GM11168 (cell line): ENCODE data around the gene AMFR.

Source experiments
- in situ Hi-C: fragments of 300-500 bp; cut with MboI; formaldehyde crosslinking; loops from one replicate; pipeline ENCODE4 v1.12.0; 2022; ENCODE audit warnings: low sequenced_read_pairs; ENCODE audit not compliant: unreplicated experiment

Gene AMFR

GRCh38 chr16:56350491-56351405 is 74.6 kb downstream of the AMFR start:
- in situ Hi-C loops: no loop called here

GRCh38 chr16:56349711-56350161 is 75.6 kb downstream of the AMFR start:
- in situ Hi-C loops: no loop called here

- in situ Hi-C loops: no loop called here
Measured at GRCh38 chr16:56349086-56349415, 76.3 kb downstream of the AMFR start.

GRCh38 chr16:56348168-56349085 is 76.9 kb downstream of the AMFR start:
- in situ Hi-C loops: no loop called here

- in situ Hi-C loops: no loop called here
Measured at GRCh38 chr16:56347670-56348069, 77.7 kb downstream of the AMFR start.

- in situ Hi-C loops: no loop called here
Measured at GRCh38 chr16:56347166-56347565, 78.2 kb downstream of the AMFR start.

GRCh38 chr16:56346131-56346890 is 79.0 kb downstream of the AMFR start:
- in situ Hi-C loops: no loop called here

- in situ Hi-C loops: no loop called here
Measured at GRCh38 chr16:56345406-56346050, 79.8 kb downstream of the AMFR start.

GRCh38 chr16:56344518-56345405 is 80.6 kb downstream of the AMFR start:
- in situ Hi-C loops: no loop called here

- in situ Hi-C loops: no loop called here
Measured at GRCh38 chr16:56343661-56344517, 81.5 kb downstream of the AMFR start.

GRCh38 chr16:56341656-56342399 is 83.5 kb downstream of the AMFR start:
- in situ Hi-C loops: no loop called here

GRCh38 chr16:56340864-56341365 is 84.4 kb downstream of the AMFR start:
- in situ Hi-C loops: no loop called here

GRCh38 chr16:56340416-56340815 is 84.9 kb downstream of the AMFR start:
- in situ Hi-C loops: no loop called here

- in situ Hi-C loops: no loop called here
Measured at GRCh38 chr16:56339431-56340195, 85.7 kb downstream of the AMFR start.

- in situ Hi-C loops: no loop called here
Measured at GRCh38 chr16:56338566-56339318, 86.6 kb downstream of the AMFR start.

- in situ Hi-C loops: no loop called here
Measured at GRCh38 chr16:56337858-56338325, 87.5 kb downstream of the AMFR start.
